Activated CD8-positive, alpha-beta memory T cell treated with anti-CD3 and anti-CD28 coated beads, Interleukin-2, amount 50 U/mL, for 1 hour (primary cell): ENCODE measurements around the gene DAO.
"Not testable (repeated sequence)": the region's sequence is repeated elsewhere in the genome, so short reads cannot be mapped to it uniquely, and the experiment has no call there.

Experiments used
- DNase-seq: peaks from one replicate; pipeline ENCODE4 v3.0.0-alpha.2; 2020; ENCODE audit errors: extremely low read depth

DAO gene

GRCh38 chr12:108879615-108880254 lies at the start of gene DAO:
DAO (plus strand) TSS chr12:108880092; CDS start chr12:108885007, 4,915 bp downstream.
- no peak for DNase-seq

- no peak for DNase-seq
These were observed 48.4 kb upstream of the DAO start for GRCh38 chr12:108831309-108831991.

- no peak for DNase-seq
These were observed 47.7 kb upstream of the DAO start for GRCh38 chr12:108832208-108832607.

GRCh38 chr12:108832730-108833354 lies 47.0 kb upstream of the DAO start:
- DNase-seq: no peak

GRCh38 chr12:108833355-108833733 lies 46.5 kb upstream of the DAO start:
- no peak for DNase-seq

GRCh38 chr12:108833757-108834472 lies 46.0 kb upstream of the DAO start:
- no peak for DNase-seq

- DNase-seq: no peak
These were observed 43.8 kb upstream of the DAO start for GRCh38 chr12:108835860-108836634.

GRCh38 chr12:108837239-108837638 lies 42.7 kb upstream of the DAO start:
- DNase-seq: no peak

GRCh38 chr12:108837680-108838079 lies 42.2 kb upstream of the DAO start:
- no peak for DNase-seq

GRCh38 chr12:108838194-108839017 lies 41.5 kb upstream of the DAO start:
- DNase-seq: no peak

- DNase-seq: no peak
These were observed 40.6 kb upstream of the DAO start for GRCh38 chr12:108839018-108839889.

- DNase-seq: no peak
These were observed 40.0 kb upstream of the DAO start for GRCh38 chr12:108839890-108840230.

- no peak for DNase-seq
These were observed 39.1 kb upstream of the DAO start for GRCh38 chr12:108840605-108841332.

GRCh38 chr12:108841825-108842224 lies 38.1 kb upstream of the DAO start:
- DNase-seq: not testable (repeated sequence)

- no peak for DNase-seq
These were observed 37.5 kb upstream of the DAO start for GRCh38 chr12:108842361-108842760.

GRCh38 chr12:108843187-108843586 lies 36.7 kb upstream of the DAO start:
- no peak for DNase-seq

- no peak for DNase-seq
These were observed 34.2 kb upstream of the DAO start for GRCh38 chr12:108845696-108846095.

- no peak for DNase-seq
These were observed 33.6 kb upstream of the DAO start for GRCh38 chr12:108846290-108846701.

GRCh38 chr12:108847705-108848104 lies 32.2 kb upstream of the DAO start:
- DNase-seq: no peak
